DND-41 (cell line): ENCODE results near the gene SOSTDC1.
"Not testable (repeated sequence)": the region's sequence is repeated elsewhere in the genome, so short reads cannot be mapped to it uniquely, and the experiment has no call there.

ENCODE experiments used
- EZH2 ChIP-seq: IDR thresholded peaks from 3 replicates; pipeline ENCODE4 v1.6.1; 2012; ENCODE audit warnings: borderline replicate concordance, low read depth, mild to moderate bottlenecking, moderate library complexity, low read length, inconsistent platforms; ENCODE audit not compliant: severe bottlenecking
- TF ChIP-seq, protein P1 (sequence below): IDR thresholded peaks from 2 replicates; pipeline ENCODE4 v1.5.1; 2012; ENCODE audit warnings: borderline replicate concordance, low read length, moderate library complexity, mild to moderate bottlenecking; ENCODE audit not compliant: poor library complexity, severe bottlenecking; ENCODE audit errors: extremely low read depth

DNA sequence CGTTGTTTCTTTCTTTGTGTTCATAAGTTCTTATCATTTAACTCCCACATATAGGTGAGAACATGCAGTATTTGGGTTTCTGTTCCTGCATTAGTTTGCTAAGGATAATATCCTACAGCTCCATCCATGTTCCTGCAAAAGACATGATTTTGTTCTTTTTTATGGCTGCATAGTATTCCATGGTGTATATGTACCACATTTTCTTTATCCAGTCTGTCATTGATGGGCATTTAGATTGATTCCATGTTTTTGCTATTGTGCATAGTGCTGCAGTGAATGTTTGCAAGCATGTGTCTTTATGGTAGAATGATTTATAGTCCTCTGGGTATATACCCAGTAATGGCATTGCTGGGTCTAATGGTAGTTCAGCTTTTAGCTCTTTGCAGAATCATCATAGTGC lies 9.2 kb downstream of the SOSTDC1 start:
- TF ChIP-seq, protein P1, sequence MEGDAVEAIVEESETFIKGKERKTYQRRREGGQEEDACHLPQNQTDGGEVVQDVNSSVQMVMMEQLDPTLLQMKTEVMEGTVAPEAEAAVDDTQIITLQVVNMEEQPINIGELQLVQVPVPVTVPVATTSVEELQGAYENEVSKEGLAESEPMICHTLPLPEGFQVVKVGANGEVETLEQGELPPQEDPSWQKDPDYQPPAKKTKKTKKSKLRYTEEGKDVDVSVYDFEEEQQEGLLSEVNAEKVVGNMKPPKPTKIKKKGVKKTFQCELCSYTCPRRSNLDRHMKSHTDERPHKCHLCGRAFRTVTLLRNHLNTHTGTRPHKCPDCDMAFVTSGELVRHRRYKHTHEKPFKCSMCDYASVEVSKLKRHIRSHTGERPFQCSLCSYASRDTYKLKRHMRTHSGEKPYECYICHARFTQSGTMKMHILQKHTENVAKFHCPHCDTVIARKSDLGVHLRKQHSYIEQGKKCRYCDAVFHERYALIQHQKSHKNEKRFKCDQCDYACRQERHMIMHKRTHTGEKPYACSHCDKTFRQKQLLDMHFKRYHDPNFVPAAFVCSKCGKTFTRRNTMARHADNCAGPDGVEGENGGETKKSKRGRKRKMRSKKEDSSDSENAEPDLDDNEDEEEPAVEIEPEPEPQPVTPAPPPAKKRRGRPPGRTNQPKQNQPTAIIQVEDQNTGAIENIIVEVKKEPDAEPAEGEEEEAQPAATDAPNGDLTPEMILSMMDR, result not testable (repeated sequence)
- TF ChIP-seq EZH2, result not testable (repeated sequence)
